Thyroid gland (tissue), 4 donors: ENCODE data around the gene VARS1. TPM values are rescaled to one million over a fixed set of nuclear protein-coding genes. Genes with fewer than 3 reads are reported as not detected.
"Not testable (repeated sequence)": the region's sequence is repeated elsewhere in the genome, so short reads cannot be mapped to it uniquely, and the experiment has no call there.

Experiments
- DNase-seq, 2 donors: peaks; one replicate each; pipeline ENCODE4 v3.0.0-alpha.2; 2019
- H3K27ac ChIP-seq, 3 donors: fragments of 200-600 bp; sonication (generic); 1 replicate in 2 of 3; 2 replicates in 1 of 3; pipeline ENCODE4 v1.5.1; 2016 to 2019; ENCODE audit warnings: mild to moderate bottlenecking in 1 of 3, moderate library complexity in 1 of 3
- H3K27me3 ChIP-seq: fragments of 200-600 bp; sonication (generic); one replicate; pipeline ENCODE4 v1.5.1; 2019
- H3K36me3 ChIP-seq, 2 donors: fragments of 200-600 bp; sonication (generic); one replicate each; pipeline ENCODE4 v1.5.1; 2016 to 2019
- H3K4me1 ChIP-seq, 2 donors: fragments of 200-600 bp; sonication (generic); one replicate each; pipeline ENCODE4 v1.5.1; 2017 to 2019
- H3K4me3 ChIP-seq, 3 donors: fragments of 200-600 bp; sonication (generic); replicated peaks in 1 of 3; 1 replicate in 2 of 3; 2 replicates in 1 of 3; pipeline ENCODE4 v1.5.1; 2016; ENCODE audit warnings: mild to moderate bottlenecking in 1 of 3
- H3K9me3 ChIP-seq: fragments of 200-600 bp; sonication (generic); one replicate; pipeline ENCODE4 v1.5.1; 2017
- POLR2A ChIP-seq, 2 donors: fragments of 450-650 bp; IDR thresholded peaks; one replicate each; pipeline ENCODE4 v1.6.1; 2017; ENCODE audit warnings: antibody characterized with exemption in 2 of 2, mild to moderate bottlenecking in 2 of 2, moderate library complexity in 1 of 2
- WGBS, 2 donors: methylation state at CpG; one replicate each; pipeline ENCODE4 v1.1.5; 2017; 5-methylcytosine and 5-hydroxymethylcytosine counted together
- intact Hi-C: fragments of 100-400 bp; cut with DNase I; formaldehyde crosslinking; loops from one replicate; pipeline ENCODE4 v1.15.1; 2023
- total RNA-seq, 4 donors: library from RNA; depleted of rRNA; stranded (reverse); fragments of >200 nt; gene quantifications; one replicate each; pipeline ENCODE4 v1.2.3, GENCODE V29; 2016
- TF ChIP-seq, protein P1 (sequence below), 6 experiments: fragments of 200-600 bp in 3 of 6; fragments of 450-650 bp in 3 of 6; sonication (generic) in 3 of 6; IDR thresholded peaks; one replicate each; pipeline ENCODE4 v1.5.1; 2016 to 2019; ENCODE audit warnings: antibody characterized with exemption in 6 of 6, mild to moderate bottlenecking in 2 of 6, inconsistent platforms in 1 of 6, moderate library complexity in 1 of 6

The VARS1 gene
- total RNA-seq, 4 donors from 2014 or later, result 33.8 to 120 (median 39.9) TPM

DNA sequence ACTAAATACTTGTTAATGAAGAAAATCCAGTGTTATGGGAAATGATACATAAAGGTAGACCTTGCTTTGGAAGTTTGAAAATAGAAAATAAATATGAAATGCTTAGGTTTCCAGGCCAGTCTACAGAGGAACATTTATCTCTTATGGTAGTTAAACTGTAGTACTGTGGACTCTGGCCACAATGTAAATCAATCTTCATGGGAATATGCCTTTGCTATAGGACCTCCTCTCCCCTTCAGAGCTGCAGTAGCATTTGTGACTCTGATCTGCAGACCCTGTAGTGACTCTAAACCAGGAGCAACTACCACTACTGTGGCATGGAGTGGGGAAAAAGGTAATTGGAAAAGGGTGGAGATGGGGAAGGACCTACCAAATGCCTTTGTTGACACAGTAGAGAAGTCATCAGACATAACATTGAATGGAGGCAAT, 24.3 kb upstream of the VARS1 start:
- Histone ChIP-seq H3K36me3 (no peaks in the 10 kb centered on the region), H3K4me3 (no peak overlapping the region), H3K27ac (peak overlapping the region; percentile 65 to 100 (median 99)), H3K27me3 (no peaks in the 10 kb centered on the region), H3K9me3 (no peaks in the 10 kb centered on the region), H3K4me1 (peaks cover 44 to 61% of the 10 kb centered on the region in 2 donors)
- DNase-seq, result no peak
- intact Hi-C loops, result no loop called here
- TF ChIP-seq POLR2A (IDR thresholded peaks at IDR 0.05), result no peak
- TF ChIP-seq, protein P1, sequence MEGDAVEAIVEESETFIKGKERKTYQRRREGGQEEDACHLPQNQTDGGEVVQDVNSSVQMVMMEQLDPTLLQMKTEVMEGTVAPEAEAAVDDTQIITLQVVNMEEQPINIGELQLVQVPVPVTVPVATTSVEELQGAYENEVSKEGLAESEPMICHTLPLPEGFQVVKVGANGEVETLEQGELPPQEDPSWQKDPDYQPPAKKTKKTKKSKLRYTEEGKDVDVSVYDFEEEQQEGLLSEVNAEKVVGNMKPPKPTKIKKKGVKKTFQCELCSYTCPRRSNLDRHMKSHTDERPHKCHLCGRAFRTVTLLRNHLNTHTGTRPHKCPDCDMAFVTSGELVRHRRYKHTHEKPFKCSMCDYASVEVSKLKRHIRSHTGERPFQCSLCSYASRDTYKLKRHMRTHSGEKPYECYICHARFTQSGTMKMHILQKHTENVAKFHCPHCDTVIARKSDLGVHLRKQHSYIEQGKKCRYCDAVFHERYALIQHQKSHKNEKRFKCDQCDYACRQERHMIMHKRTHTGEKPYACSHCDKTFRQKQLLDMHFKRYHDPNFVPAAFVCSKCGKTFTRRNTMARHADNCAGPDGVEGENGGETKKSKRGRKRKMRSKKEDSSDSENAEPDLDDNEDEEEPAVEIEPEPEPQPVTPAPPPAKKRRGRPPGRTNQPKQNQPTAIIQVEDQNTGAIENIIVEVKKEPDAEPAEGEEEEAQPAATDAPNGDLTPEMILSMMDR (IDR thresholded peaks at IDR 0.05), result no peak

DNA sequence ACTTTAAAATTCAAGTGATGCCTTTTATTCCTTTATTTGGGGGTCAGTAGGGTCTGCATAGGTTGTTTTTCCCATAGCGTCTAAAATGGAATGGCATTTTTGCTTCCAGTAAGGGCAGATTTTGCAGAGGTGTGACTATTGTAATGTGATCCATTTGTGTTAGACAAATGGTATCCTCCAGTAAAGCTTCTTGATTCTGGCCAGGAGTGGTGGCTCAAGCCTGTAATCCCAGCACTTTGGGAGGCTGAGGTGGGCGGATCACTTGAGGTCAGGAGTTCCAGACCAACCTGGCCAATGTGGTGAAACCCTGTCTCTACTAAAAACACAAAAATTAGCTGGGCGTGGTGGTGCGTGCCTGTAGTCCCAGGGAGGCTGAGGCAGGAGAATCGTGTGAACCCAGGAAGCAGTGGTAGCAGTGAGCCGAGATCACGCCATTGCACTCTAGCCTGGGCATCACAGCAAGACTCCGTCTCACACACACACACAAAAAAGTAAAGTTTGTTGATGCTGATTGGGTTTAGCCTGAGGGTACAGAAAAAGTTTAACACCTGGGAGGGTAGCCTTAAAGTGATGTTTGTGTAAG, 22.5 kb upstream of the VARS1 start:
- H3K4me1 ChIP-seq, result peaks cover 35 to 54% of the 10 kb centered on the region in 2 donors
- H3K4me3 ChIP-seq, result peak overlapping the region in 2 of 3 donors; percentile 5 to 26
- H3K27ac ChIP-seq, result peak overlapping the region; percentile 17 to 100 (median 99)
- 72 to 78% methylated on average over 8 of the region's 8 CpGs for WGBS, 2 donors
- H3K27me3 ChIP-seq, intact Hi-C loops, DNase-seq, H3K9me3 ChIP-seq, H3K36me3 ChIP-seq: not testable (repeated sequence)

- Histone ChIP-seq H3K4me1 (peaks cover 28 to 49% of the 10 kb centered on the region in 2 donors), H3K4me3 (peak overlapping the region in 2 of 3 donors; percentile 5 to 26), H3K27ac (peak overlapping the region; percentile 17 to 100 (median 99))
- H3K9me3 ChIP-seq, intact Hi-C loops, H3K27me3 ChIP-seq, H3K36me3 ChIP-seq, DNase-seq: not testable (repeated sequence)
- 42 to 56% methylated on average over 12 to 15 of the region's 37 CpGs for WGBS, 2 donors
- TF ChIP-seq, protein P1 (IDR thresholded peaks at IDR 0.05), result peak in 1 of 6 experiments; percentile 5
- TF ChIP-seq POLR2A (IDR thresholded peaks at IDR 0.05), result peak in 1 of 2 donors; percentile 8
Measured at GRCh38 chr6:31817133-31817928, 21.8 kb upstream of the VARS1 start.

GRCh38 chr6:31815025-31815838, 19.7 kb upstream of the VARS1 start, which contains the start of the genes HSPA1A and HSPA1L:
Gene HSPA1A, plus strand, starts transcription at chr6:31815543. Its CDS starts 214 bp downstream, at chr6:31815757.
Gene HSPA1L, minus strand, starts transcription at chr6:31815283. Its CDS starts 3,311 bp downstream, at chr6:31811972.
- no peaks in the 10 kb centered on the region for H3K36me3 ChIP-seq
- H3K4me3 ChIP-seq, result peak within 1 kb of the TSS in 2 of 3 donors; percentile 36 to 53
- TF ChIP-seq POLR2A (IDR thresholded peaks at IDR 0.05), result peak; percentile 99 to 100
- TF ChIP-seq, protein P1 (IDR thresholded peaks at IDR 0.05), result no peak
- peak; percentile 93 for DNase-seq
- intact Hi-C loops, result no loop called here
- H3K27ac ChIP-seq, result peak within 1 kb of the TSS; percentile 100
- peaks cover 21 to 35% of the 10 kb centered on the region in 2 donors for H3K4me1 ChIP-seq
- no peaks in the 10 kb centered on the region for H3K9me3 ChIP-seq
- WGBS, 2 donors, result 3% methylated on average over 6 to 36 of the region's 56 CpGs
- no peaks in the 10 kb centered on the region for H3K27me3 ChIP-seq

- TF ChIP-seq POLR2A (IDR thresholded peaks at IDR 0.05), result peak; percentile 81 to 96
- TF ChIP-seq, protein P1 (IDR thresholded peaks at IDR 0.05), result no peak
- Histone ChIP-seq H3K4me3 (peak overlapping the region in 2 of 3 donors; percentile 8 to 36), H3K27me3 (no peaks in the 10 kb centered on the region), H3K9me3 (no peaks in the 10 kb centered on the region), H3K36me3 (no peaks in the 10 kb centered on the region), H3K4me1 (peaks cover 15 to 29% of the 10 kb centered on the region in 2 donors), H3K27ac (peak overlapping the region; percentile 100)
- 0 to 3% methylated on average over 13 of the region's 13 CpGs for WGBS, 2 donors
- intact Hi-C loops, result no loop called here
- peak; percentile 98 for DNase-seq
Measured at GRCh38 chr6:31814677-31815024, 19.1 kb upstream of the VARS1 start.
